GM19328 (cell line): ENCODE data around the gene DNASE1L2.
A peak's percentile ranks its signal among the peaks of the same experiment; 100 is the strongest.

Source experiments
- ATAC-seq: cut with Tn5 transposase; IDR thresholded peaks from one replicate; pipeline ENCODE4 v1.9.1; 2021; ENCODE audit warnings: mild to moderate bottlenecking, moderate library complexity; ENCODE audit not compliant: unreplicated experiment

DNASE1L2 gene

DNA sequence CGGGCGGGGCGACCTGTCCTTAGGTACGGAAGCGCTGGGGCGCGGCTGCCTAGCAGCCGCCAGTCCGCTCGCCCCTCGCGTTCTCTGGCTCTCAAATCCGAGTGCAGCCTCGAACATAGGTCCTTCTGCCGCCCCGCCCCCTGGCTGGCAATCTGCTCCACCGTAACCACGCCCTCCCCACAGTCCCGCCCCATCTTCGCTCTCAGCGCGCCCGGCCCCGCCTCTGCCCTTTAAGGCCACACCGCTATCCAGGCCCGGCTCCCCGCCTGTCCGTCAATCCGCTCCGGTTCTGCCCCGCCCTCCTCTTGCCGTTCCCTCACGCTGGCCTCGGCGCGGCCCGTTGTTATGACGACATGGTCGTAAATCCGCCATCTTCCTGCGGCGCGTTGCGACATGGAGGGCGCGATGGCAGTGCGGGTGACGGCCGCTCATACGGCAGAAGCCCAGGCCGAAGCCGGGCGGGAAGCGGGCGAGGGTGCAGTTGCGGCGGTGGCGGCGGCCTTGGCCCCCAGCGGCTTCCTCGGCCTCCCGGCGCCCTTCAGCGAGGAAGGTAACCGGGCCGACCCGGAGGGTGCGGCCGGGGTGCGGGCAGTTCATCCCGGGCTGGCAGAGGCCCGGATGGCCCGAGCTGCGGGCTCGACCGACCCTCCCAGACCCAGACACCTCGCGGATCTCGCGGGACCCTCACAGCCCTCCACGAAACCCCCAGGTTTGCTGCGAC lies 12.9 kb upstream of the DNASE1L2 start, which contains the start of gene E4F1:
TSS of gene E4F1 (plus strand) at position 371 of the 721 bp plus-strand sequence. CDS start at position 394, 23 bp downstream.
- peak; percentile 92 for ATAC-seq

- ATAC-seq, result peak; percentile 3
Observed at GRCh38 chr16:2223942-2224486, 12.2 kb upstream of the DNASE1L2 start.

GRCh38 chr16:2226245-2226793 lies 9.9 kb upstream of the DNASE1L2 start:
- no peak for ATAC-seq

GRCh38 chr16:2226918-2227317 lies 9.3 kb upstream of the DNASE1L2 start:
- ATAC-seq, result no peak

- no peak for ATAC-seq
Observed at GRCh38 chr16:2228161-2228824, 8.0 kb upstream of the DNASE1L2 start.

DNA sequence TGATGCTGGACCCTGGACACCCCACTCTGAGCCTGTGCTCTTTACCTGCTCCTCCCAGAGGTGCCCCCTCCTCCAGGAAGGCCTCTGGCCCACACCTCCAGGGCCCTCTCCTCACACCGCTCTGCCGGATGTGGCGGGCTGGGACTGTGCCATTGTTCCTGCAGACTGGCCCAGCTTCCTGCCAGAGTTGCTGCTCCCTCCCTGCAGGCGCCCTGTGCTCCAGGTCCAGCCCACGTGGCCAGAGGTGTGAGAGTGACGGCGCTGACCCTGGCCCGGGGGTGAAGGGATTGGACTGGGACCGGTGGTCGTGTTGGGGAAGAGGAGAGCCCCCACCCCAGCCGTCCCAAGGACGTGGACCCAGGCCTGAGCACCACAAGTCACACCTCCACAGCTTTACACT lies 7.2 kb upstream of the DNASE1L2 start:
- no peak for ATAC-seq

GRCh38 chr16:2229632-2230250 lies 6.5 kb upstream of the DNASE1L2 start:
- no peak for ATAC-seq

GRCh38 chr16:2230376-2230775 lies 5.9 kb upstream of the DNASE1L2 start:
- ATAC-seq, result no peak

- no peak for ATAC-seq
Observed at GRCh38 chr16:2231016-2231931, 5.0 kb upstream of the DNASE1L2 start.

GRCh38 chr16:2232094-2232990 lies 3.9 kb upstream of the DNASE1L2 start:
- ATAC-seq, result no peak

DNA sequence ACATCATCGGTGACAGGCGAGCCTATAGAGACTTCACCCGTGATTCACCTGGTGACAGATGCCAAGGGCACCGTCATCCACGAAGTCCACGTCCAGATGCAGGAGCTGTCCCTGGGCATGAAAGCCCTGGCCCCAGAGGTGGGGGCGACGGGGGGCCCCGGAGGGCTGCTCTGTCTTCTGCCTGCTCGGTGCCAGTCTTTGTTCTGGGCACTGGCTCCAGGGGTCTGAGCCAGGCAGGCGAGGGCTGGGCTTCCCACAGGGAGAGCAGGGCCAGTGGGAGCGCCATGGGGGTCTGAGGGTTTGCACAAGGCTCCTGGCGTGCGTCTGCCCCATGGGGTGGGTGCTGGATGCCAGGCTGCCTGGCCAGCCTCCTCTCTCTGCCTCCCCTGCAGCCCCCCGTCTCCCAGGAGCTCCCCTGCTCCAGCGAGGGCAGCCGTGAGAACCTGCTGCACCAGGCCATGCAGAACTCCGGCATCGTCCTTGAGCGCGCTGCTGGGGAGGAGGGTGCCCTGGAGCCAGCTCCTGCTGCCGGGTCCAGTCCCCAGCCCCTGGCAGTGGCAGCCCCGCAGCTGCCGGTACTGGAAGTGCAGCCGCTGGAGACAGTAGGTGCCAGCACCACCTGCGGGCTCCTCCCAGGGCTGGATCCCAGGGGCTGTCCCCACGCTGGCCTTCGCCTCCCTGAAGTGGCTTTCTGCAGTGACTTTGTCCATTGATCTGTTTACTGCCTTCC lies 3.0 kb upstream of the DNASE1L2 start:
- ATAC-seq, result no peak

DNA sequence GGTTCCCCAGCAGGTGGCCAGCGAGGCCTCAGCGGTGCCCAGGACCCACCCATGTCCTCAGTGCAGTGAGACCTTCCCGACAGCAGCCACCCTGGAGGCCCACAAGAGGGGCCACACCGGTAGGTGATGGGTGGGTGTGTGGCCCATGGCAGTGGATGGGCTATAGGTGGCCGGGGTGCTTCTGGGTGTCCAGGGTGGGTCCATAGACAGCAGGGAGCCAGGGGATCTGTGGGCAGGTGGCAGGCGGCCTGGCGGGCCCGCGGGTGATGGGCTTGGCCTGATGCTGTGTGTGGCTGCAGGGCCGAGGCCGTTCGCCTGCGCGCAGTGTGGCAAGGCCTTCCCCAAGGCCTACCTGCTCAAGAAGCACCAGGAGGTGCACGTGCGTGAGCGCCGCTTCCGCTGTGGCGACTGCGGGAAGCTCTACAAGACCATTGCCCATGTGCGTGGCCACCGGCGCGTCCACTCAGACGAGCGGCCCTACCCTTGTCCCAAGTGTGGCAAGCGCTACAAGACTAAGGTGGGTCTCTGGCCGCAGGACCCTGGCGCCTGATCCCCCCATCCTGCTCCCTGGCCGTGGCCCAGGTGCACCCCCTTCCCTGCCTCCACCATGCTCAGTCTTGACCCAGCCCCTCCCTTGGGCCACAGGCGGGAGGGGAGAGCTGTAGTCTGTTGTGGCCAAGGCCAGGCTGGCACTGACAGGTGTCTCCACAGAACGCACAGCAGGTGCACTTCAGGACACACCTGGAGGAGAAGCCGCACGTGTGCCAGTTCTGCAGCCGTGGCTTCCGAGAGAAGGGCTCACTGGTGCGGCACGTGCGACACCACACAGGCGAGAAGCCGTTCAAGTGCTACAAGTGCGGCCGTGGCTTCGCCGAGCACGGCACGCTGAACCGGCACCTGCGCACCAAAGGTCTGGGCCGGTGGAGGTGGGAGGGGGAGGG lies 2.1 kb upstream of the DNASE1L2 start:
- no peak for ATAC-seq

DNA sequence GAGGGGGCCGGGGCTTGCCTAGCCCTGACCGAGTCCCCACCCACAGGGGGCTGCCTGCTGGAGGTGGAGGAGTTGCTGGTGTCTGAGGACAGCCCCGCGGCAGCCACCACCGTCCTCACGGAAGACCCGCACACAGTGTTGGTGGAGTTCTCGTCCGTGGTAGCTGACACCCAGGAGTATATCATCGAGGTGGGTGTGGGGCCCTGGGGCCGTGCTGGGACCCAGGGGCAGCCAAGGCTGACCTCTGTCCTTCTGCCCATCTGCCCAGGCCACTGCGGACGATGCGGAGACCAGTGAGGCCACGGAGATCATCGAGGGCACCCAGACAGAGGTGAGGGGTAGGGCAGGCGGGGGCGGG lies 1.5 kb upstream of the DNASE1L2 start:
- ATAC-seq, result no peak

DNA sequence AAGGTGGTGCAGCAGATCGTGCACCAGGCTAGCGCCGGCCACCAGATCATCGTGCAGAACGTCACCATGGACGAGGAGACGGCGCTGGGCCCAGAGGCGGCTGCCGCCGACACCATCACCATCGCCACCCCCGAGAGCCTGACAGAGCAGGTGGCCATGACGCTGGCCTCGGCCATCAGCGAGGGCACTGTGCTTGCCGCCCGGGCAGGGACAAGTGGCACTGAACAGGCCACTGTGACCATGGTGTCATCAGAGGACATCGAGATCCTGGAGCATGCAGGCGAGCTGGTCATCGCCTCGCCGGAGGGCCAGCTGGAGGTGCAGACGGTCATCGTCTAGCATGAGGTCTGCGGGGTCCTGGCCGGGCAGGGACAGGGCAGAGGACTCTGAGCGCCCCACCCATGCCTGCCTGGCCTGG lies 1.0 kb upstream of the DNASE1L2 start:
- no peak for ATAC-seq

DNA sequence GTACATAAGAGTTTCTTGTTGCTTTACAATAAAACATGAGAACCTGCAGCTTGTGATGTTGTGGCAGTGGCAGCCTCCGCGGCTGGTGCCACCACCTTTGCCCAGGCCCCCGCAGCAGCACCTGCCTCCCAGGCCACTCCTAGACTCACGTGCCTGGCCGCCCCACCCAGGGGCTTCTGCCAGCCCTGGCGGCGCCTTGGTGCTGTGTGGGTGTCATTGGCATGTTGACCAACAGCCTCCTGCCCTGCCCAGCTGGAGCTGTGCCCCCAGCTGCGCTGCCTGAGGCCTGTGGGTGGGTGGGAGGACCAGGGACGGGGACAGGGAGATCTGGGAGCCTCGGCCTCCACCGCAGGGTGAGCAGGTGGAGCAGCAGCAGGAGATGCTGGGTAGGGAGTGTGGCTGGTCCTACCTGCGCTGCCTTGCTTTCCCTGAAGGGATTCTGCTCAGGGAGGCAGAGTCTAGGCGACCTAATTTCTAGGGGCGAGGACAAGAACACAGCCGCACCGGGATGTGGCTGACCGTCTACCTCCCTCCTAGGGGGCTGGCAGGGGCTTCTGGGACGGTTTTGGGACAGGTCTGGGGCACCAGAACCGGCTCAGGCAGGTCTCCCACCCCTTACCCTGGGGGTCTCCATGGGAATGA lies 428 bp upstream of the DNASE1L2 start:
- no peak for ATAC-seq

- no peak for ATAC-seq
Observed at GRCh38 chr16:2237102-2237482, 848 bp downstream of the DNASE1L2 start.

DNA sequence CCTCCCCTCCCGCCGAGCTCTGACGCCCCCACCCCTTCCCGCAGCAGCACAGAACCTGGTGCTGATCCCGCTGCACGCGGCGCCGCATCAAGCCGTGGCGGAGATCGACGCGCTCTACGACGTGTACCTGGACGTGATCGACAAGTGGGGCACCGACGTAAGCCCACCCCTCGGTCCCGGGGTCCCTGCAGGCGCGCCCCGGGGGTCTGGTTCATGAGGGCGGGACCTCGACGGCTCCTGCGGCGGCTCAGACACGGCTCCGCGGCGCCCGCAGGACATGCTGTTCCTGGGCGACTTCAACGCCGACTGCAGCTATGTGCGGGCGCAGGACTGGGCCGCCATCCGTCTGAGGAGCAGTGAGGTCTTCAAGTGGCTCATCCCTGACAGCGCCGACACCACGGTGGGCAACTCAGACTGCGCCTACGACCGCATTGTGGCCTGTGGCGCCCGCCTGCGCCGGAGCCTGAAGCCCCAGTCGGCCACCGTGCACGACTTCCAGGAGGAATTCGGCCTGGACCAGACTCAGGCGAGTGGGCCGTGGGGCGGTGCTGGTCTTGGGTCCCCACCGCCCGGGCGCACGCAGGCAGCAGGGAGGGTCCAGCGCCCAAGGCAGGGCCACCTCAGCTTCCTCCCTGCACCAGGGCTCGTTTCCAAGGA lies 1.4 kb downstream of the DNASE1L2 start:
- ATAC-seq, result no peak
